ENCODE measurements around the gene IRF7.

IRF7 gene

DNA sequence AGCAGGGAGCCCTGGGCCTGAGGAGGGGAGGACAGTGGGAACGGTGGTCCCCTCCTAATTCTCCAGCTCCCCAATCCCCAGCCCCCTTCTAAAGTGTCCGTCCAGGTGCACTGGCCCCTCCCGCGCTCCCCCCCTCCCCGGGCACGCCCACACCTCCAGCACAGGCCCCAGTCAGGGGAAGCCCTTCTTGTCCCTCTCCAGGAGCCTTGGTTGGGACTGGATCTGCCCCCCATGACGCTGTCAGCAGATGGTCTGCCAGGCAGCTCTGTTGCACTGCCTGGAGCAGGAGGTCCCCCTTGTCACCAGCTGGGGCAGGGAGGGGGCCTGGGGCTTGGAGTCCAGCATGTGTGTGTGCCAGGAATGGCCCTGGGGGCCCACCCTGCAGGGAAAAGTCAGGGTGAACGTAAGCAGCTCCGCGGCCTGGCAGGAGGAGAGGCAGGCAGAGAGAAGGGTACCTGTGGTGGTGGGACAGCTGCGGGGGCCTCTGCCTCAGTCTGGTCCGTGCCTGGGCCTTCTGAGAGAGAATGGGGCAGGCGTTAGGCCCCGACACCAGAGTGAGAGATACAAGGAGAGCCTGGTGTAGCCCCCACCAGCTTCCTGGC, 1.6 kb downstream of the IRF7 start:
- no peak for TF ChIP-seq CTCF (IDR thresholded peaks at IDR 0.05; ENCODE audit: extremely low read depth, missing control alignments)
- no peak for DNase-seq (ENCODE audit: low spot score)

DNA sequence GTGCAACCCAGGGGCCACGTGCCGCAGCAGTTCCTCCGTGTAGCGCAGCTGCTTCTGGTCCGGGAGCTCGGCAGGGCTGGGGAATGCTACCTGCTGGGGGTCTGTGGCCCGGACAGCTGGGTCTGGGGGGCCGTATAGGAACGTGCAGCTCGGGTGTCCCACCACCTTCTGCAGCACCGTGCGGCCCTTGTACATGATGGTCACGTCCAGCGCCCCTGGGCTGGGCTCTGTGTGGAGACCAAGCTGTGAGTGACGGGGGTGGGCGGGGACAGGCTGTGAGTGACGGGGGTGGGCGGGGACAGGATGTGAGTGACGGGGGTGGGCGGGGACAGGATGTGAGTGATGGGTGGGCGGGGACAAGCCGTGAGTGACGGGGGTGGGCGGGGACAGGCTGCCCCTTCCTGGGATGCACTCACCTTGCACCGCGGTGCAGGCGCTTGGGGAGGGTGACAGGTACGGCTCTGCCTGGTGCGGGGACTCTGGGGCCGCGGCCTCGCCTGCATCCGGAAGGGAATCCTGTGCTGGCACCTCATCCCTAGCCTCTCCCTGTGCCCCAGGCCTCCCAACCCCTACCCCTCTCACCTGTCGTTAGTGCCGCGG, 2.3 kb downstream of the IRF7 start:
- peak; percentile 86 for DNase-seq (ENCODE audit: low spot score)
- no peak for TF ChIP-seq CTCF (IDR thresholded peaks at IDR 0.05; ENCODE audit: extremely low read depth, missing control alignments)

GRCh38 chr11:612961-613300, 2.8 kb downstream of the IRF7 start:
- no peak for DNase-seq (ENCODE audit: low spot score)
- TF ChIP-seq CTCF (IDR thresholded peaks at IDR 0.05; ENCODE audit: extremely low read depth, missing control alignments), result no peak

DNA sequence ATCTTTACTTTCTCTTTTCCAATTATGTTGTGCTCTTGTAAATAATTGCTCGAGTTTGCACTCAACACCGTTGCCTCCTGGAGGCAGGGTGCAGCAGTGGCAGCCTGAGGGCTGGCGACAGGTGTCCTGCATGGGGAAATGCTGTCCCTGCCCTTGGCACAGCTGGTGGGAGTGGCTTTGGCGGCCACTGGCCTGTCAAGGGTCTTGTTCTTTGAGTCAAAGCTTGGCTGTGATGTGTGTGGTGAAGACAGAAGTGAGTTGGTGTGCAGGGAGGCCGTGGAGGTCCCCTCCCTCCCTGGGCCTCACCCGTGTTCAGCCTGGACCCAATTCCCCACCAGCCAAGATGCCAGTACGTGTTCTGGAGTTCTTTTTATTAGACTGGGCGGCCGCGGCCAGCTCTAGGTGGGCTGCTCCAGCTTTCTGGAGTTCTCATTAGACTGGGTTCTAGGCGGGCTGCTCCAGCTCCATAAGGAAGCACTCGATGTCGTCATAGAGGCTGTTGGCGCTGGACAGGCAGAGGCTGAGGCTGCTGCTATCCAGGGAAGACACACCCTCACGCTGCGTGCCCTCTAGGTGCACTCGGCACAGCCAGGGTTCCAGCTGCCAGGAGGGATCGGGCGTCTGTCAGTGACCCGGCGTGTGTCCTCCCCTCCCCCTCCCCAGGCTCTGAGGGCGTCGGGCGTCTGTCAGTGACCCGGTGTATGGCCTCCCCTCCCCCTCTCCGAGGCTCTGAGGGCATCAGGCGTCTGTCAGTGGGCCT, 3.4 kb downstream of the IRF7 start:
- TF ChIP-seq CTCF (IDR thresholded peaks at IDR 0.05; ENCODE audit: extremely low read depth, missing control alignments), result peak; percentile 12
- no peak for DNase-seq (ENCODE audit: low spot score)

- DNase-seq (ENCODE audit: low spot score), result no peak
Measured at GRCh38 chr11:611001-611996, 4.5 kb downstream of the IRF7 start.

GRCh38 chr11:610146-610801, 5.5 kb downstream of the IRF7 start:
- TF ChIP-seq CTCF (IDR thresholded peaks at IDR 0.05; ENCODE audit: extremely low read depth, missing control alignments), result no peak
- no peak for DNase-seq (ENCODE audit: low spot score)

More at GRCh38 chr11:611001-611996, 4.5 kb downstream of the IRF7 start:
- no peak for TF ChIP-seq CTCF (IDR thresholded peaks at IDR 0.05; ENCODE audit: extremely low read depth, missing control alignments)
